SW 1271 (cell line): ENCODE results near the gene SART3.

Experiments used
- DNase-seq, 2 experiments: peaks; one replicate each; lab custom pipeline; 2025; lab: John Stamatoyannopoulos, UW

The SART3 gene, protein sequence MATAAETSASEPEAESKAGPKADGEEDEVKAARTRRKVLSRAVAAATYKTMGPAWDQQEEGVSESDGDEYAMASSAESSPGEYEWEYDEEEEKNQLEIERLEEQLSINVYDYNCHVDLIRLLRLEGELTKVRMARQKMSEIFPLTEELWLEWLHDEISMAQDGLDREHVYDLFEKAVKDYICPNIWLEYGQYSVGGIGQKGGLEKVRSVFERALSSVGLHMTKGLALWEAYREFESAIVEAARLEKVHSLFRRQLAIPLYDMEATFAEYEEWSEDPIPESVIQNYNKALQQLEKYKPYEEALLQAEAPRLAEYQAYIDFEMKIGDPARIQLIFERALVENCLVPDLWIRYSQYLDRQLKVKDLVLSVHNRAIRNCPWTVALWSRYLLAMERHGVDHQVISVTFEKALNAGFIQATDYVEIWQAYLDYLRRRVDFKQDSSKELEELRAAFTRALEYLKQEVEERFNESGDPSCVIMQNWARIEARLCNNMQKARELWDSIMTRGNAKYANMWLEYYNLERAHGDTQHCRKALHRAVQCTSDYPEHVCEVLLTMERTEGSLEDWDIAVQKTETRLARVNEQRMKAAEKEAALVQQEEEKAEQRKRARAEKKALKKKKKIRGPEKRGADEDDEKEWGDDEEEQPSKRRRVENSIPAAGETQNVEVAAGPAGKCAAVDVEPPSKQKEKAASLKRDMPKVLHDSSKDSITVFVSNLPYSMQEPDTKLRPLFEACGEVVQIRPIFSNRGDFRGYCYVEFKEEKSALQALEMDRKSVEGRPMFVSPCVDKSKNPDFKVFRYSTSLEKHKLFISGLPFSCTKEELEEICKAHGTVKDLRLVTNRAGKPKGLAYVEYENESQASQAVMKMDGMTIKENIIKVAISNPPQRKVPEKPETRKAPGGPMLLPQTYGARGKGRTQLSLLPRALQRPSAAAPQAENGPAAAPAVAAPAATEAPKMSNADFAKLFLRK

DNA sequence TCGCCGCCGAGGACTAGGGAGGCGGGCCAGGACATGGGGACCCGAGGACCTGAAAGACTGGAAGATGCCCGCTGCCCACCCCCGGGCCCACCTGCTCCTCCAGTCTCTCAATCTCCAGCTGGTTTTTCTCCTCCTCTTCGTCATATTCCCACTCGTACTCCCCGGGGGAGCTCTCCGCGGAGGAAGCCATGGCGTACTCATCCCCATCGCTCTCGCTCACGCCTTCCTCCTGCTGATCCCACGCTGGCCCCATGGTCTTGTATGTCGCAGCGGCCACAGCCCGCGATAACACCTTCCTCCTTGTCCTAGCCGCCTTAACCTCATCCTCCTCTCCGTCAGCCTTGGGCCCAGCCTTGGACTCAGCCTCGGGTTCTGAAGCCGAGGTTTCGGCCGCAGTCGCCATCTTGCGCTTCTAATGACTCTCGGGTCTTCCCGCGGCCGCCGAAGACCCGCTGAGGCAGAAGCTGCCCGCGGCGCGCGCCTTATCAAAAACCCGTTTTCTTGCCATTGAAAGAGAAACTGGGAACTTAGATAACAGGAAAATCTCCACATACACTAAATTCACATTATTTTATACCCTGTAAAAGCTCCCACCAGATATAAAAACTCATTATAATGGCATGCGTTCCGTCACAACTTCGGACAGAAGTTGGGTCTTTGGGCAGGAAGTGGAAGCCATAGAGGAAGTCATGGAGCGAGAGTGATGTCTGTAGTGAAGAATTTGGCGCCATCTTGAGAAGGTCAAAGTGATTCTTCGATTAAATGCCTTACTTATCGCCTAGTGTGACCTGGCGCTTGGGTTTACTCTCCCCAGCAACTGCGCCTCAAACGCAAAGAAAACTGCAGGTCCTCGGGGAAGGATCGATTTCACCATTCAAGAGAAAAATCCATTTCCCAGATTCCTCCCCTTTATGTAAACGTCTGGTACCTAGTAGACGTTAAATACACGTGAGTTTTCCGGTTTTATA is at the start of gene SART3:
Gene SART3, minus strand, starts transcription at position 422 of the 968 bp plus-strand sequence. Its CDS starts 19 bp downstream, at position 403.
- peak; percentile 69 to 94 for DNase-seq

DNA sequence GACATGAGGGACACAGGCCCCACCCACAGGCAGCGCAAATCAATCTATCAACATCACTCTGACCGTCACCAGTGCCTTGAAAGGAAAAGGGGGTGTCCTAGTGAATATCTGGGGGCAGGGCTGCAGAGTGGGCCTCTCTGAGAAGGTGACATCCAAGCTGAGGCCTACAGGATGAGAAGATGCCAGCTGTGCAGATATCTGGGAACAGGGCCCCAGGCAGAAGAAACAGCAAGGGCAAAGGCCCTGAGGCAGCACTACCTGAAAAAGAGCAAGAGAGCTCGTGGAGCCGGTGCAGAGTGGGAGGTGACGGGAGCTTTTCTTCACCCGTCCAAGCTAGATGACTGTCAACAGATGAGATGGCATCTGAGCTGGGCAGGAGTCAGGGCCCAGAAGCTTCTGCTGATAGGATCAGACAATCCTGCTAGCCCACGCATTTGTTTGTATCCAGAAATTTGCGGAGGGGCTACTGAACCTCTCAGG is 49.4 kb upstream of the SART3 start:
- no peak for DNase-seq

DNA sequence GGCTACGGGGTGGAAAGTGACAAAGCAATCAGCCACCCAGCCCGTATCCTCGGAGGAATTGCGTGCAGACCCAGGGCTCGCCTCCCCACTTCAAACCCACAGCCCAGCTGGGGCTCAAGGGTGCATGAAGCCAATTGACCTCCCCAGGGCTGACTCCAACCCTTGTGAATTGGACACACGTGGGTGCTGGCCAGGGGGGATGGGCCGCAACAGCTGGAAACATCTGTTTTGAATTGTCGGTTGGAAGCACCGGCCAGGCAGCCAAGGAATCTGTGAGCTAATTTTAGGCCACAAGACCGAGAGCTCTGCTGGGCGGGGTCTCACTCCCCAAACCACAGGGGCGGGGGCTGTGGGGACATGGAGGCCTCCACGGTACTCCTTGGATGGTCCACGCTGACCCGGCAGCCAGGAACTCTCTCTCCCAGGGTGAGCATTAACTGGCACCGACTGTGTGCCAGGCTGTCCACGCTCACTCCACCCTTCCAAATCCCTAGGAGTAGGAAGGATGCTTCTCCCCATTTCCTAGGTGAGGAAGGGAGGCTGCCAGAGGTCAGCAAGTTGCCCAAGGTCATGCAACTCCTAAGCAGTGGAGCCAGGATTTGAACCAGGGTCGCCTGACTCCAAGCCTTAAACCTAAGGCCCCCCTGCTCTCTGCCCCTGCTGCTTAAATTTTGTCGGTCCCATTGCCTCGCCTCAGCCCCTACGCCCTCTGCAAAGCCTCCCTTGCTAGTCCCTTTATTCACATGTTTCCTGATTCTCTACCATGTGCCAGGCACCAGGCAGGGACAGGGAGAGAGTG is 48.8 kb upstream of the SART3 start:
- no peak for DNase-seq

DNA sequence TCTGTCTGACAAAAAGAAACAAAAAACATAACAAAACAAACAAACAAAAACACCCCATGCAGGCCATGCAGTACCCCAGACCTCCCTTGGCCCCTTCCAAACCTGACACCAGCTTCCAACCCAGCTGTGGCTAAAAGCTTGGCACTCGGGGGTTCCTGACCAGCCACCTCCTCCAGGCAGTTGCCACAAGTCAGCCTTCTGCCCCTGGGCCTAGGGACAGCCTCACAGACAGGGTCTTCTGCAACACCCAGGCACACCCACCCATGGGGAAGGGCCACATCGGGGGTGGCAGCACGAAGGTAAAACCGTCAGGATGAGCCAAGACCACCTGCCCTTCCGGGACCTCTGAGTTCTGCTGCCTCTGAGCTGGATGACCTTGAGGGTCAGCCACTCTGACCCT is 47.6 kb upstream of the SART3 start:
- DNase-seq, result no peak

DNA sequence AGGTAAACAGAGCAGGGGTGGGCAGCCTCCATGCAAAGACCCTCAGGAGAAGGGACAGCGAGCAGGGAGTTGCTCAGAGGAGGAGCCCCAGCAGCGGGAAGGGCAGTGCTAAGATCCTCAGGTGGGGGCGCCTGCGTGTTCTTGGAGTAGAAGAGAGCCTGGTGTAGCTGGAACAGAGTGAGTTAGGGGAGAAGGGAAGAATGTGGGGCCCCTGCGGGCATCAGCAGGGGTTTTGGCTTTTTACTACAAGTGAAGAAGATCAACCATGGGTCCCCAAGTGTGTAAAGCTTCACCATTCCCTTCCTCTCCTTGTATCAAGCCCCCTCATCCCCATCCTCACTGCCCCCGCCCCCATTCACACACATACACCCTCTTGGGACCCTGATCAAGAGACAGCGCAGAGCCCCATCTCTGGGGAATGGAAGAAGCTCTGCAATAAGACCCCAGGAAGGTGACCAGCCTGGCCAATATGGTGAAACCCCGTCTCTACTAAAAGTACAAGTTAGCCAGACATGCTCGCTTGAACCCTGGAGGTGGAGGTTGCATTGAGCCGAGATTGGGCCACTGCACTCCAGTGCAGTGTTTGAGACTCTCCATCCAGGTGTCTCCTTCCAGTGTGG is 47.1 kb upstream of the SART3 start:
- no peak for DNase-seq

DNA sequence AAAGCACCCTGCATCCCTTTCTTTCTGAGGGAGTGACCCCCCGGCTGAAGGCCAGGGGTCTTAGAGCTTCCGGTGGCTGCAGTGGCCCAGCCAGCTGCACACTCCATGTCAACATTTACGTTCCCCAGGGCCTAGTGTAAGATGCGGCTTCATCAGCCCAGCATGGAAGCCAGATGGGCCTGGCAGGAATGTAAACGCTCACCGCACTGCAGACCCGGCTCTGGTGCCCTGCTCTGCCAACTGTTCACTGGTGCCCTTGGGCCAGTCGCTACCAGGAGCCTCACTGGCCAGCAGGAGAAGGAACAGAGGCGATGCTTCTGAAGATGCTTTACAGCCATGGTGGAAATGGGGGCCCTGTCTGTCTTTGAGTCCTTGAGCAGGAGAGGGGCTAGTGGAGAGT is 45.5 kb upstream of the SART3 start:
- DNase-seq, result no peak

DNA sequence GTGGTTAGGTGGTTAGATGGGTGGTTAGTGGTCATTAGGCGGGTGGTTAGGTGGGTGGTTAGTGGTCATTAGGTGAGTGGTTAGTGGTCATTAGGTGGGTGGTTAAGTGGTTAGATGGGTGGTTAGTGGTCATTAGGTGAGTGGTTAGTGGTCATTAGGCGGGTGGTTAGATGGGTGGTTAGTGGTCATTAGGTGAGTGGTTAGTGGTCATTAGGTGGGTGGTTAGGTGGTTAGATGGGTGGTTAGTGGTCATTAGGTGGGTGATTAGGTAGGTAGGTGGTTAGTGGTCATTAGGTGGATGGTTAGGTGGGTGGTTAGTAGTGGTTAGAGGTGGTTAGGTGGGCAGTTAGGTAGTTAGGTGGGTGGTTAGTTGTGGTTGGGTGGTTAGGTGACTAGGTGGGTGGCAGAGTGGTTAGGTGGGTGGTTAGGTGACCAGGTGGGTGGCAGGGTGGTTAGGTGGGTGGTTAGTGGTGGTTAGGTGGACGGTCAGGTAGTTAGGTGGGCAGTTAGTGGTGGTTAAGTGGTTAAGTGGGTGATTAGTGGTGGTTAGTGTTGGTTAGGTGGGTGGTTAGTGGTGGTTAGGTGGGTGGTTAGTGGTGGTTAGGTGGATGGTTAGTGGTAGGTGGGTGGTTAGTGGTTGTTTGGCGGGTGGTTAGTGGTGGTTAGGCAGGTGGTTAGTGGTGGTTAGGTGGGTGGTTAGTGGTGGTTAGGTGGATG is 44.9 kb upstream of the SART3 start:
- DNase-seq, result no peak

DNA sequence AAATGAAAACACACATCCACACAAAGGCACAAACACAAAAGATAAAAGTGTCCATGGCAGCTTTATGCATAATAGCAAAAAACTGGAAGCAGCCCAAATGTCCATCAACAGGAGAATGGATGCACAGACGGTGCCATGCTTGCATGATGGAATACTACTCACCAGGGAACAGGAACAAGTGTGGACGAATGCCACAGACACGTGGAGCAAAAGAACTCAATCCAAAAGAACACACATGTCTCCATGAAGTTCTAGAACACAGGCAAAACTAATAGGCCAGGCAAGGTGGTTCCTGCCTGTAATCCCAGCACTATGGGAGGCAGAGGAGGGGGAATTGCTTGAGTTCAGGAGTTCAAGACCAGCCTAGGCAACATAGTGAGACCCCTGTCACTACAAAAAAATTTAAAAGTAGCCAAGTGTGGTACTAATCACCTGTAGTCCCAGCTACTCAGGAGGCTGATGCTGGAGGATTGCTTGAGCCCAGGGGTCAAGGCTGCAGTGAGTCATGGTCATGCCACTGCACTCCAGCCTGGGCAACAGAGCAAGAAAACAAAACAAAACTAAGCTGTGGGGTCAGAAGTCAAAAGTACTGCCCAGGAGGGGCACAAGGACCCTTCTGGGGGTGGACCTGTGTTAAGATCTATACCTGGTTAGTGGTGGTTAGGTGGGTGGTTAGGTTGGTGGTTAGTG is 44.2 kb upstream of the SART3 start:
- DNase-seq, result no peak

DNA sequence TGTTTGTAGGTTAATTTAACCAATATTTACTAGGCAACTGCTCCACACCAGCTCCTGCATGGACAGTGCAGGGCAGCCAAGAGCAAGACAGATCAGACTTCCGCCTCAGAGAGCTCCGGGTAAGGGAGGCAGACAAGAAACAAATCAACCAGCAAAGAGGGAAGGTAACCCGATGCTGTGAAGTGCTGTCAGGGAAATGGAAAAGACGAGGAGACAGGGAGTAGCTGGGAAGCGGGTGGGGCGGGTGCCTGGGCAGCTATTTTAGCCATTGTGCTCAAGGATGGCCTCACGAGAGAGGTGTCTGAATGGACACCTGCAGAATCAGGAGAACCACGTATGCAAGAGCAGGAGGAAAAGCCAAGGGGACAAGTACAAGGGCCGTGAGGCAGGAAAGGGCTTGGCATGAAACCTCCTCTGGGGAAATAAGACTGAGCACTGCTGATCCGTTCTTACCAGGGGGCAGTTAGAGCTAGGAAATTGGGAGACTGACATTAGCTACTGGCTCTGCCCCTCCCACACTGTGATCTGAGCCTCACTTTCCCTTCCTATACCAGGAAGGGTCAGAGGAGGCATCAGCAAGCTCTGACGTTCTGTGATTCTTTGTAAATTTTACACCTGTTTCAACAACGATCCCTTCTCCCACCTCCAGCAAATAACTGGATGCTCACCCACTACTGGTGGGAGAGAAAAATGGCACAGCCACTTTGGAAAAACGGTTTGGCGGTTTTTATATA is 43.4 kb upstream of the SART3 start:
- DNase-seq, result no peak

DNA sequence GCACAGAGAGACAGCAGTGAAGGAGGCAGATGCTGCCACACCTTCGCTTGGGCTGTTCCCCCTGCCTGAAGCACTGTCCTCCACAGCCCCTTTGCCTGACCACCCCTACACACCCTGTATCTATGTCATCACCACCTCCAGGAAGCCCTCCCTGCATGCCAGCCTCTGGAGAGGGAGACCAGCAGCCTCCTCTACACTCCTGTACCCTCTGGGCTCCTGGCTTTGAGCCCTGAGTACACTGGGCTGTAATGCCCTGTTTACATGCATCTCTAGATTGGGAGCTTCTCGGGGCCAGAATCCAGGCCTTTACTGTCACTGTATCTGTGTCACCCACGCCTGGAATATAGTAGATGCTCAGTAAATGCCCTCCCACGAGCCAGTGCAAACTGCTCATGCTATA is 42.8 kb upstream of the SART3 start:
- no peak for DNase-seq

DNA sequence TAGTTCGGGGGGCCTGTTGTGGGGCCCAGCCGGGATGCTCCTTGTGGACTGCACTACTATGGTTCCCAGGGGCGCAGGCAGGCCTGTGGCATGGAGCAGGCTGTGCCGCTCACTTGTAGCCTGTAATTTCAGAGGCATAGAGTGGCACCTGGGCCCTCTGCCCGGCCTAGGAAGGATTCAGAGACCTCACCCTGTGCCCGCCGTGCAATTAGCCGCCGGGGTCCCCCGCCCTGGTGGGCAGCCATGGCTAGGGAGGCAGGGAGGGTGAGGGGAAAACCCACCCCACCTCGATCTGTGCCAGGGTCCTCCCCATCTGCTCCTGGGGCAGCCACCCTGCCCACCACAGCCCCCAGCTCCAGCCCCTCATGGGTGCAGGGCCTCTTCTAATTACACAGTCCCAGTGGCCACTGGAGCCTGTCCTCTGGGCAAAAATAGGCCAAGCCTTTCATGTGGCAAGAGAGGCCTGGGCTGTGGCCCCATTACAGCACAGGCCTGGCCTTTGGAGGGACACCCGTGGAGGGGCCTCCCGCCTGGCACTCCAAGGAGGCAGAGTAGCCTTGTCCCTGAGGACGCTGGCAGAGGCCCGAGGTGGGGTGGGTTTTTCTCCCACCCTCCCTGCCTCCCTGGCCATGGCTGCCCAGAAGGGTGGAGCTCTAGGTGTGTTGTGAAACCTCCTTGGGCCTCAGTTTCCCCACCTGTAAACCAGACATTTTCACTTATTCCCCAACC is 42.2 kb upstream of the SART3 start:
- no peak for DNase-seq

DNA sequence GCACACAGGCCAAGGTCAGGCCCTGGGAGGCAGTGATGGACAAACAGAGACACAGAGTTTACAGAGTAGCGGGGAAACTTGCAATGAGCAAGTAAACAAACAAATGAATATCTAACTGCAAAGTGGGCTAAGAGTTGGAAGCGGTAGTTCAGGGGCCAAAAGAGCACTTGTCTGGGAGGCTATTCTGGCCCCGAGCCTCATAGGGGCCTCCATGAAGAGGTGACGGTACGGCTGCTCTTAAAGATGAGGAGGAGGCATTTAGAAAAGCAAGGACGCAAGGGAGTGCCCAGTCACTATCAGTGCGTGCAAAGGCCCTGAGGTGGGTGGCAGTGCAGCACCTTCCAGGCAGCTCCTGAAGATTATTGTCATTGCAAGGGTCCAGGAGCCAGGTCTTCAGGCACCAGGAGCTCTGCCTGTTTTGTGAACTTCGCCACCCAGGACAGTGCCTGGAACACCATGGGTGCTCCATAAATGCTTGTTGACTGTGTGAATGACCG is 41.3 kb upstream of the SART3 start:
- DNase-seq, result no peak

DNA sequence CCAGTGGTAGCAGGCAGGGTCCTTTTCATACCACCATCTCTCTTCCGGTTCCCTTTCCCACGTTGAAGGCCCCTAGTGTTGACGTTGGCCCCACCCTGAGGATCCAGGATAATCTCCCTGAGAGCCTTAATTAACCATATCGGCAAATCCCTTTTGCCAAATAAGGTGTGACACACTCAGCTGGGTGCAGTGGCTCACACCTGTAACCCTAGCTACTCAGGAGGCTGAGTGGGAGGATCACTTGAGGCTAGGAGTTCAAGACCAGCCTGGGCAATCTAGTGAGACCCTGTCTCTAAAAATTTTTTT is 39.7 kb upstream of the SART3 start:
- DNase-seq, result no peak

DNA sequence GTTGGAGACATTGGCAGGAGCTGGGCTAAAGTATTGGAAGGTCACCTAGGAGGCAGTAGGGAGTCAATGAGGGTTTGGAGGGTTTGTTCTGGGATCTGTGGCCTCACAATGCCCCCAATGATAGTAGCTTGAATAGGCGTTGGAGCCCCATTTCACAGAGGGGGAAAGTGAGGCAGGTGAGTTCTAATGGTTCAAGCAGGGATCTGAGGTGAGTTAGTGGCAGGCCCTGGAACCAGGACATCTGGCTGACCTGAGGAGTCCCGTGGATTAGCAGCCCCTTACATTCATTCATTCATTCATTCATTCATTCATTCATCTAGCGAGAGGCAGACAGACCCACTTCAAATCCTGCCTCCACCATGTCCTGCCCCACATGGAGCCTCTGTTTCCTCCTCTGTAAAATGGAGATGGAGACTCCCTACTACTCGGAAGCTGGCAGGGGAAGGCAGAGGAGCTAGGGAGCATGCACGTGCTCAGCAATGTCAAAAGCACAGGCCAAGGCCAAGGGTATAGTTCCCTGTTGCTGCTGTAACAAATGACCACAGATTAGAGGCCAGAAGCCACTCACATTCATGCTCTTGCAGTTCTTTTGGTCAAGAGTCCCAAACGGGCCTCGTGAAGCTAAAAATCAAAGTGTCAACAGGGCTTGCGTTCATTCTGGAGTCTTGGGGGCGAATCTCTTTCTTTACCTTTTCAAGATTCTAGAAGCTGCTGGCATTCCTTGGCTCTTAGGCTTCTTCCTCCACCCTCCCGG is 39.2 kb upstream of the SART3 start:
- DNase-seq, result no peak

DNA sequence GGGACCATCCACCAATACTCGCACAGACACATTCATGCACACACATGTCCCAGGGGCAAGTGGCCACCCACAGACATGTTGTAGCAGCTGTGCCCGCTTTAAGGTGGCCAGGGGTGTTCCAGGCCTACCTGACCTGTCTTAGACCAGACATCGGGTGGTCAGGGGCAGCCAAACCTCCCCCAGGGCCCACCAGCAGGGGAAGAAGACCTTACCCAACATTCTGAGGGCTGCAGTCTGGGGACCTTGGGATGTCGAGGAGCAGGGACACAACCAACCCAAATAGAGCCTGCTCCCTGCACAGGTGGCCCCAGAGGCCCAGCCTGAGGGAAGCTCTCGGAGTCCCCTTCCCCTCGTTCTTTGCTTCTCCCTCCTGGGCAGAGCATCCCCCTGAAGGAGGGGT is 38.6 kb upstream of the SART3 start:
- no peak for DNase-seq

DNA sequence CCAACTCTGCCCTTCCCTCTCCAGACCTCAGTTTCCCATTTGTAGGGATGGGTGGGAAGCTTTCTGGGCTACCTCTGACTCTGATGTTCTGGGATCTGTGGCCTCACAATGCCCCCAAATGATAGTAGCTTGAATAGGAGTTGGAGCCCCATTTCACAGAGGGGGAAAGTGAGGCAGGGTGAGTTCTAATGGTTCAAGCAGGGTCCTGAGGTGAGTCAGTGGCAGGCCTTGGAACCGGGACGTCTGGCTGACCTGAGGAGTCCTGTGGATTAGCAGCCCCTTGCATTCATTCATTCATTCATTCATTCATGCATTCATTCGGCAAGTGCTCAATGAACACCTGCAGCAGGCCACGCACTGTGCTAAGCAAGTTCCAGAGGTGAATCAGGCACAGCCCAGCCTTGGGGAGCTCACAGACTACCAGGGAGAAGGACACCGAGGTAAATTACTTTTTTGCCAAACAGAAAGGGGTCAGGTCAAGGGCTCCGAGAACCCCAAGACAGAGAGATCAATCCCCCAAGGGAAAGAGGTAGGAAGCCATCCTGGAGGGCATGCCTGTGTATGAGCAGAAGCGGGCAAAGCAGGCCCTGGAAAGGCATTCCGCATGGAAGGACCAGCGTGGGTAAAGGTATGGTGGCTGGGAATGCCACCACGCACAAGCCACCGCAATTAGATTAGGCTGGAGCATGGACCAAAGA is 37.7 kb upstream of the SART3 start:
- DNase-seq, result no peak
